GM19239 (cell line): ENCODE results near the gene PCMT1.
A peak's percentile ranks its signal among the peaks of the same experiment; 100 is the strongest.
"Not testable (repeated sequence)": the region's sequence is repeated elsewhere in the genome, so short reads cannot be mapped to it uniquely, and the experiment has no call there.

ENCODE experiments used
- DNase-seq: peaks from one replicate; pipeline ENCODE4 v3.0.0; 2011; ENCODE audit warnings: low spot score; ENCODE audit not compliant: insufficient read length
- FAIRE-seq: peaks from 2 replicates; lab custom pipeline; 2011; peaks lifted over from hg19 to GRCh38; lab: Jason Lieb, UNC

Gene PCMT1

DNA sequence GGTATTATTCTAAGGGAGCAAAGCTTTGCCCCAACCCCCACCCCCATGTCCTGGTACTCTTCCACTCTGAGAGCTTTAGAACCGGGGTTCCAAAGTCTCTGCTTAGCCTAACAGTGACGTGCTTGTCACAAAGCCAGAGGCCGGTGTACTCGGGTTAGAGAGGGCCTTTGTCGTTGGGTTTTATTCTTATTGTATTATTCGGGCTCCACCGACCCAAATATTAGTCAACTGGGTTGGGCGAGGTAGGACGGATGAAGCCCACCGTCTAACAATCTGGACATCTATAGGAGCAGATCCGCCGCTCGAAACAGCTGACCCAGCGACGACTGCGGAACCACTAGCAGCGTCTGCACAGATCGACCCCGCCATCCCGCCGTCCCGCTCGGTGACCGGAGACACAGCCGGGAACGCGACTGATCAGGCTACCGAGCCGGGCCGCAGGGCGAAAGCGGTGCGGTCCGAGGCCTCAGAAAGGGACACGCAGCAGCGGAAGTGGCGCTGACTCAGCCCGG is 403 bp upstream of the PCMT1 start:
- FAIRE-seq, DNase-seq: not testable (repeated sequence)

DNA sequence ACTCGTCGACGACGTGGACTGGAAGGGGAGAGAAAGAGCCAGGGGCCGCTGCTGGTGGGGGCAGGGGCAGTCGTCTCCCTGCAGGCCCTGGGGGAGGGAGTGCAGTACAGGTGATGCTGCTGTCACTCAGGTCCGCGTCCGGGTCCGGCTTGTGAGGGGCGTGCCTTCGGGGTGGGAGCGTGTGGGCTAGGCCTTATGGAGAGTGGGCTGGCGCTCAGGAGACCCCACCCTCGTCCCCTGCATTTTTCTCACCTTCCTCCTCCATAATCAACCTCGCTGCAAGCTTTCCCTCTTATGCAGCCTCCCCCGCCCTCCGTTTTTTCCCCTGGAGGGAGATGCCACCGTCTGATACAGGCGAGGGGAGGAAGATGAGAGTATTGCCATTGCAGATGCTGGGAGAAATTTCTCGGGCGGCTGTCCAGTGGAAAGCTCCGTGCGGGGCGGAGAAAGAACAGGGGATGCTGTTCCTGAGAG is 632 bp downstream of the PCMT1 start:
- FAIRE-seq (peak; percentile 31), DNase-seq (peak; percentile 8)

DNA sequence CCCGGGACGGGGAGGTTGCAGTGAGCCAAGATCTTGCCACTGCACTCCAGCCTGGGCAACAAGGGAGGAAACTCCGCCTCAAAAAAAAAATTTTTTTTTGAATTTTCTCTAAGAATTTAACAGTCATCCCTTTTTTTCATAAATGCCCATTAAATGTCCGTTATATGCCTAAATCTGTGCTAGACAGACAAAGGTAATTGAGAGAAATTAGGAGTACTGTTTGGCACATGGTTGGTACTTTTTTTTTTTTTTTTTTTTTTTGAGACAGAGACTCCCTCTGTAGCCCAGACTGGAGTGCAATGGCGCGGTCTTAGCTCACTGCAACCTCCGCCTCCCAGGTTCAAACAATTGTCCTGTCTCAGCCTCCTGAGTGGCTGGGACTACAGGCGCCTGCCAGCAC is 1.7 kb downstream of the PCMT1 start:
- FAIRE-seq (no peak), DNase-seq (no peak)

DNA sequence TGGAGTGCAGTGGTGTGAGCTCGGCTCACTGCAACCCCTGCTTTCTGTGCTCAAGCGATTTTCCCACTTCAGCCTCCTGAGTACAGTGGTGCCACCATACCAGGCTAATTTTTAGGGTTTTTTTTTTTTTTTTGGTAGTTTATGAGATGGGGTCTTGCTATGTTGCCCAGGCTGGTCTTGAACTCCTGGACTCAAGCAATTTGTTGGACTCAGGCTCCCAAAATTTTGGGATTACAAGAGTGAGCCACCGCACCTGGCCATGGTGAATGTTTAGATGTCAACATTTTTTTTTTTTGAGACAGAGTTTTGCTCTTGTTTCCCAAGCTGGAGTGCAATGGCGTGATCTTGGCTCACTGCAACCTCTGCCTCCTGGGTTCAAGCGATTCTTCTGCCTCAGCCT is 2.4 kb downstream of the PCMT1 start:
- not testable (repeated sequence) for FAIRE-seq

DNA sequence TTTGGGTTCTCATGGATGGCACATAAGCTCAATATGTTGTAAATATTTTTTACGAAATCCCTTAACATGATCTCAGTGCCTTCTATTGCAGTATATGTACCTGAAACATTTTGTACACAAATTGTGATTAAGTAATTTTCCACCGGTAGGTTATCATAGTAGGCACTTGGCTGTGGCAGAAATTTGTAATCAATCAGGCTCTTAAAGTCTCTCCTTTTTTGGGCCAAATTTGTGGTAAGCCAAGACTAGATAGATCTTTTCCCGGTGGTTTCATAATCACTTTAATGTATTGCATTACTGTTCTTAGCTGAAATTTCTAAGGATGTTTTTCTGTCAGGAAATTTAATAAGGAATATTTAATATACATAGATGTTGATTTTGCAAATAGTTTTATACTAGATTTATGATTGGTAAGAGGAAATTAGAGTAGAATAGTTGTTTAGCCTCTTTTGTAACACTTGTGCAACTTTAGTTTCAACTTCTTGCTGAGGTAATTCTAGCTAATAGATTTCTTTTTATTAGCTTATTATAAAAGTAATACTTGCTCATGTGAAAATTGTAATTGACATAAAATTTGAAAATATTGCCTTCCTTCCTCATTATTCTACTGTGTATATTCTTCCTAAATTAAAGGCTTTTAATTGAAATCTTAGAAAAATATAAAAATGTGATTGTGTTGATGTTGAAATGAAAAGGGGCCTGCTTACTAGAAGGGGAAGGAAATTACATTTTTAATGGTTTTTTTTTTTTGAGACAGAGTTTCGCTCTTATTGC is 3.2 kb downstream of the PCMT1 start:
- no peak for DNase-seq
- no peak for FAIRE-seq

More for the DNA sequence above, 2.4 kb downstream of the PCMT1 start:
- not testable (repeated sequence) for DNase-seq

DNA sequence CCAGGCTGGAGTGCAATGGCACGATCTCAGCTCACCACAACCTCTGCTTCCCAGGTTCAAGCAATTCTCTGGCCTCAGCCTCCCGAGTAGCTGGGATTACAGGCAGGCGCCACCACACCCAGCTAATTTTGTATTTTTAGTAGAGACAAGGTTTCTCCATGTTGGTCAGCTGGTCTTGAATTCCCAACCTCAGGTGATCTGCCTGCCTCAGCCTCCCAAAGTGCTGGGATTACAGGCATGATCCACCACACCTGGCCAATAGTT is 3.8 kb downstream of the PCMT1 start:
- not testable (repeated sequence) for DNase-seq, FAIRE-seq

DNA sequence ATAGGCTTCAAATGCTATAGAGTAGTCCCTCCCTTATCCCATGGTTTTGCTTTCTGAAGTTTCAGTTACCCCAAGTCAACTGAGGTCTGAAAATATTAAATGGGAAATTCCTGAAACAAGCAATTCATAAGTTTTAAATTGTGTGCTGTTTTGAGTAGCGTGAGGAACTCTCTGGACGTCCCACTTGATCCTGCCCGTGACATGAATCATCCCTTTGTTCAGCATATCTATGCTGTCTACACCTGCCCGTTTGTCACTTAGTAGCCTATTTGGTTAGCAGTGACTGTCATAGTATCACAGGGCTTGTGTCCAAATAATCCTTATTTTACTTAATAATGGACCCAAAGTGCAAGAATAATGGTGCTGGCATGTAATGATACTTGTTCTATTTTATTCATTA is 5.0 kb downstream of the PCMT1 start:
- FAIRE-seq (no peak), DNase-seq (no peak)

DNA sequence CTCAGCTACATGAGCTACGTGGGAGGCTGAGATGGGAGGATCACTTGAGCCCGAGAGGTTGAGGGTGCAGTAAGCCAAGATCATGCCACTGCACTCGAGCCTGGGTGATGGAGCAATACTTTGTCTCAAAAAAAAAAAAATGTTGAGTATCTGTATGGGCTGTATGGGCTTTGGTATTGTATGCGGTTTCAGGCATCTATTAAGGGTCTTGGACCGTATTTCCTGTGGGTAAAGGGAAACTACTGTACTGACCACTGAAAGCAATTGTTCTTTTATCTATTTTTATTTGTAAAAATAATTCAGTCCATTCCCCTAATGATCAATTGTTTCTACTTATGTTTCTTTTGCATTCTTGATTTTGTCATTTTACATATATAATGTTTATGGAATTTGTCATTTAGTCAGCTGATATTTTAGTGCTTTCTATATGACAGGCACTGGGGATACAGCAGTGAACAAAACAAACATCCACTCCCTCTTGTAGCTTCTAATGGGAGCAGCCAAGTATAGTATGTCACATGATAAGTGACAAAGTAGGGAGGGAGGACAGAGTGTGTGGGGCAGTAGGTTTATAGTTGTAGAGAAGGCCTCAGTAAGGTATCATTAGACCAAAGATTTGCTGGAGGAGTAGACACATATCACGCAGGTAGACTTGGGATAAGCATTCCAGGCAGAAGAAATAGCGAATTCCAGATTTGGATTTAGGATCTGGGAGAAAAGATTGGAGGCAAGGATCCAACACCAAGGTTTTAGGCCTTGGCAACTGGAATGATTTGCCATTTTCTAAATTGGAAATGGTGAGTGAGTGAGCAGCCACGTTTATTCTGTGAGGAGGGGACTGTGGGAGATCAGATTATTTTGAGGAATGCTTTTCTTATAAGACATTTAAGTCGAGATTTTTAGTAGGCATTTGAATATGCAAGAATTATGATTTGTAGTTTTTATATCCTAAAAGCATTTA is 6.0 kb downstream of the PCMT1 start:
- peak; percentile 8 for DNase-seq
- FAIRE-seq: no peak

DNA sequence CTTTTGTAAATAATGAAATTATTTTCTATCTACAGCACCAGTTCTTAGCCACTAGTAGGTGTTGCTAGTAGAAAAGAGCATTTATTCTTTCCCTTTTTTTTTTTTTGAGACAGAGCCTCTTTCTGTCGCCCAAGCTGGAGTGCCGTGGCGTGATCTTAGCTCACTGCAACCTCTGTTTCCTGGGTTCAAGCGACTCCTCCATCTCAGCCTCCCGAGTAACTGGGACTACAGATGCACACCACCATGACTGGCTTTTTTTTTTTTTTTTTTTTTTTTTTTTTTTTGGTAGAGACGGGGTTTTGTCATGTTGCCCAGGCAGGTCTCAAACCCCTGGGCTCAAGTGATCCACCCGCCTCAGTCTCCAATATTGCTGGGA is 6.7 kb downstream of the PCMT1 start:
- FAIRE-seq: no peak
- DNase-seq: no peak

DNA sequence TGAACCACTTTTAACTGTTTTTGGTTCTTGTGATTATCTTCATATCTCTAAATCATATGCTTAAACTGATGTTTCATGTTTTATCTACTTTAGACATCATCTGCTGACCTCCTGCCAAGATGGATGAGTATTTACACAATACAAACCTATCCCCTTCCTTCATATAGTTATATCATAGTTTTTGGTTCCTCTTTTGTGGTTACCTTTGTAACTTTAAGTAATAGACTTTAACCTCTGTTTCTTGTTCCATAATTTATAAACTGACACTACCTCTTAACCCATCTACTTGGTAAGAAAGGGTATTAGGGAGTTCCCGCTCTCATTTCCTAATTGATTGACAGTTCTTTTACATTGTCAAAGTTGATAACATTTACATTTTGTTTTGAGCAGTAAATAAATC is 11.9 kb downstream of the PCMT1 start:
- DNase-seq: no peak
- FAIRE-seq: peak; percentile 71

DNA sequence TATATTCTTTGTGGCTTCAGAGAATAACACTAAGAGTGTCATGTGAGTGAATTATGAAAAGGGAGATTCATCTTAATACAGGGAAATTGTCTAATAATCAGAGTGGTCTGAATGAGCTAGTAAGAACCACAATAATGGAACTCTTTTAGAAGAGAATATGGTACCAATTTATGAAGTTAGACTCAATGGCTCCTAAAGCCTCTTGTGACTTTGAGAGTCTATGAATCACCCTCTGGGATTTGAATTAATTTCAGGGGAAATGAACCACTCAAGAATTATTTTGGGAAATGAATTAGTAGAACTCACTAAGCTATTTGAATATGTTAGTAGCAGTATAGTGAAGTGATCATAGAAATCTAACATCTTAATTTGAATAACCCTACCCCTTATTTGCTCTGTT is 14.3 kb downstream of the PCMT1 start:
- FAIRE-seq: no peak

DNA sequence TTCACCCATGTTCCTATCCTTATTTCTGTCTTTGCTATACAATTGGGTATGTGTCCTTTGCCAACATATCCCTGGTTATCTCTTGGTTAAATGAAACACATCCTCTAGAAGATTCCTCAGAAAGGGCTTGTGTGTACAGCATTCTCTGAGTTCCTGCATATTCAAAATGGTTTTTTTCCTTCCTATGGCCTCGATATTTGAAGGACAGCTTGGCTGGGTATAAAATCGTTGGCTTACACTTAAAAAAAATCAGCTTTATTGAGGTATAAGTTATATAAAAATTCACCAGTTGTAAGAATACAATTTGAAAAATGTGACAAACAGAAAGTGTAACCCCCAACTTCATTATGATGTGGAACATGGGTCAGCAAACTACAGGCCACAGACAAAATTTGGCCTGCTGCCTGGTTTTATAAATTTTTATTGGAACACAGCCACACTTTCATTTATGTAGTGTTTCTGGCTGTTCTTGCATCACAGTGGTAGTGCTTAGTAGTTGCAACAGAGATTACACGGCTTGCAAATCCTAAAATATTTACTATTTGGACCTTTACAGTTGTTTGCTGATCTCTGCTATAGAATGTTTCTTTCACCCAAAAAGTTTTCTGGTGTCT is 16.7 kb downstream of the PCMT1 start:
- DNase-seq: no peak
- no peak for FAIRE-seq

More for the DNA sequence above, 14.3 kb downstream of the PCMT1 start:
- no peak for DNase-seq

DNA sequence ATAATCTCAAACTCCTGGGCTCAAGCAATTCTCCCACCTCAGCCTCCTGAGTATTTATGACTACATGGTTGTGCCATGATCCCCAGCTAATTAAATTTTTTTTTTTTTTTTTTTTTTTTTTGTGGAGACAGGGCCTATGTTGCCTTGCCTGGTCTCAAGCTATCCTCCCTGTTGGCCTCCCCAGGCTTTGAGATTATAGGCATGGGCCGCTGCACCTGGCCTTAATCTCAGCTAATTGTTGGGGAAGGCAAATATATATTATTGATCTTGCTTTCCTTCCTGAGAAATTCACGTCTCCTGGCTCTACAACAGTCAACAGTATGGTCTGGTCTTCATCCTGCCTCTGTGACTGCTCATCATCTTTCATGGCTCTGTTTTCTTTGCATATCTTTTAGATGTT is 20.1 kb downstream of the PCMT1 start:
- DNase-seq: no peak
- no peak for FAIRE-seq

DNA sequence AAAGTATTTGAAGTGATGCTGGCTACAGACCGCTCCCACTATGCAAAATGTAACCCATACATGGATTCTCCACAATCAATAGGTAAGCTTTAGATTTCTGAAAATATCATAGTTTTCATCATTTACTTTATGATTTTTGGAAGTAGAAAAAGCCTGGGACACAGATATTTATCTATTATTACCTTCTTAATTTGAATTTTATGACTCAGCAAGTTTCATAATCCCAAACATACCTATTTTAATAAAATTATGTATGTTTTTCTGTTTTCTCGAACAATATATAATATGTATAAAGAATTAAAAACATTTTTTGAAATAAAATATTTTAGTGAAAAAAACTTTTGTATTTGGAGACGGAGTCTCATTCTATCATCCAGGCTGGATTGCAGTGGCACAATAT is 21.6 kb downstream of the PCMT1 start:
- FAIRE-seq (no peak), DNase-seq (no peak)

DNA sequence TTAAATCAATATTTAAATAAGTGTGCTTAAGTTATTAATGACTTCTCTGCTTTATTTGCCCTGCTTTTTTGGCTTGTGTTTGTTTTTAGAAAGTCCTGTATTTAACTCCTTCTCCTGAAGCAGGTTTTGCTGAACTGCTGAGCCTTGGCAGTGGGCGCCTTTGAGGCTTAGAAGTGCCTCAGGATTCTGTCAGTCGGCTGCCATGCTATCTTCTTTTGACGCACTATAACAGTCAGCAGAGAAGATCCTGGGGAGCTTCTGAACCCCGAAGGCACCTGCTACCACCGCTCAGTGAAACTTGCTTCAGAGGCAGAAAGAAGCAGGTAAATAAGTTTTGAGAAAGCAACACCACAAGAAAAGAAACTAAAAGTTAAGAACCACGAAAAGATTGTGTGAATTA is 22.4 kb downstream of the PCMT1 start:
- FAIRE-seq (no peak), DNase-seq (no peak)

DNA sequence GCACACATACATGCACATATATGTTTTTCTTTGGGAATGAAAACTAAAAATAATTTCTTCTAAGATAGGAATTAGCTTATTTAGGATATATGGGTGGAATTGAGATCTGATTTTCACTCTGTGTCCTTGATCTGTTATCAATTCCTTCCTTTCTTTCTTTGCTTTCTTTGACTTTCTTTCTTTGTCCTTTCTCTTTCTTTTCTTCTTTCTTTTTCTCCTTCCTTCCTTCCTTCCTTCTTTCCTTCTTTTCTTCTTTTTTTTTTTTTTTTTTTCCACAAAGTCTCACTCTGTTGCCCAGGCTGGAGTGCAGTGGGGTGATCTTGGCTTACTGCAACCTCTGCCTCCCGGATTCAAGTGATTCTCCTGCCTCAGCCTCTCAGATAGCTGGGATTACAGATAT is 28.1 kb downstream of the PCMT1 start:
- no peak for DNase-seq
- no peak for FAIRE-seq

DNA sequence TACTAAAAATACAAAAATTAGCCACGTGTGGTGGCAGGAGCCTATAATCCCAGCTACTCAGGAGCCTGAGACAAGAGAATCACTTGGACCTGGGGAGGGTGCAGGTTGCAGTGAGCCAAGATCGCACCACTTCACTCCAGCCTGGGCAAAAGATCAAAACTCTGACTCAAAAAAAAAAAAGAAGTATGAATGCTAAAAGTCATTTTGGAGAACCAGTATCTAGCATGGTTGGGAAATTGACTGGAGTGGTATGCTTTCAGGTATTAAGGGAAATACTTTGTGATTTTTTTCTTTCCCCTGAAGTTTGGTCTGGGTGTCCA is 30.1 kb downstream of the PCMT1 start:
- no peak for FAIRE-seq

DNA sequence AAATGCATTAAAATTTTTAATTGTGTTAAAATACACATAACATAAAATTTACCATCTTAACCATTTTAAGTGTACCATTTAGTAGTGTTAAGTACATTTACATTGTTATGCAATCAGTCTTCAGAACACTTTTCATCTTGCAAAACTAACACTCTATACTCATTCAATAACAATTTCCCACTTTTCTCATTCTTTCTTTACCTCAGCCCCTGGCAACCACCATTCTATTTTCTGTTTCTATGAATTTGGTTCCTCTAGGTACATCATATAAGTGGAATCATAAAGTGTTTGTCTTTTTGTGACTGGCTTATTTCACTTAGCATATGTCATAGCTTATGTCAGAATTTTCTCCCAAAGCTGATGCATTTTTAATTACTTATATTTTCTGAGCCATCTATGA is 32.2 kb downstream of the PCMT1 start:
- DNase-seq: no peak
- no peak for FAIRE-seq

More for the DNA sequence above, 30.1 kb downstream of the PCMT1 start:
- DNase-seq: no peak

DNA sequence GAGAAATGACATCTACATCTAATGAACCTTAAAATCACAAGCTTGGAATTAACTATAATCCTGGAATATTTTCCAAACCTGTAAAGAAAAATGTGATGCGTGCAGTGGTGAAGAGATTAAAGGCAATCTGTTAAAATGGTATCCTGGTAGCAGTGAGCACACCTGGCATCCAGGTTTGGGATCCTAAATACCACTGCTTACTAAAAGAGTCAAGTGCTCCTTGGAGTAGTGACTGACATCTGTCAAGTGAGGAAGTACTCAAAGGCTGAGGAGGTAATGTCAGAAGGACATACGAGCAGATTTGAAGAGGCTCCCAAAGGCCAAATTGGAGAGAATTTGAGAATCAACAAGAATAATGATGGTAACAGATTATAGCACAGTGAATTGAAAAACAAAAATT is 32.8 kb downstream of the PCMT1 start:
- DNase-seq: no peak
- no peak for FAIRE-seq

DNA sequence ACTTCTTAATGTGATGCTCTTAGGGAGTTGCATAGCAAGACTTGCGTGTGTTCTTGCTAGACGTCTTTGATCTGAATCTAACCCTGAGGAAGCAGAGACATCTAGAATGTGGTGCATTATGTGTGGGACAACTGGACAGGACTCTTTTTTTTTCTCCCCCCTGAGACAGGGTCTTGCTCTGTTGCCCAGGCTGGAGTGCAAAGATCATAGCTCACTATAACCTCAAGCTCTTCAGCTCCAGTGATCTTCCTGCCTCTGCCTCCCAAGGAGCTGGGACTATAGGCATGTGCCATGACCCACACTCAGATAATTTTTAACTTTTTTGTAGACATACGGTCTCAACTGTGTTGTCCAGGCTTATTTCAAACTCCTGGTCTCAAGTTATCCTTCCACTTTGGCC is 34.0 kb downstream of the PCMT1 start:
- FAIRE-seq: no peak

DNA sequence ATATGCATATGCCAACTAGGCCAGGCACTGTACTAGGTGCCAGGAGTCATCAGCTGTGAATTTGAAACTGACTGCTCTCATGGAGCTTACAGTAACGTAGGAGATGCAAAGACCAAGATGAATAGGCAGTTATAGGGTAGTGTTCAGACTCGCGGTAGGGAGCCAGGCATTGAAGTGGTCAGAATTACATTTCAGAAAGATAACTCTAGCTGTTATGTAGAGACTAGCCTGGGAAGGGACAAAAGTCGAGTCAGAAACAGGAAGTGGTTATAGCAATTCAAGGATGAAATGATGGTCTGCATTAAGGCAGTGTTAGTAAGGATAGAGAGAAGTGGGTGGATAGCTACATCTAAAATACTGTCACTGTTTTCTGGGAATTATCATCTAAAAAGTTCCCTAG is 56.6 kb downstream of the PCMT1 start:
- FAIRE-seq: no peak
- no peak for DNase-seq

More for the DNA sequence above, 34.0 kb downstream of the PCMT1 start:
- DNase-seq: no peak
